ENCODE measurements around the gene IL31RA. TPM values are rescaled to one million over a fixed set of nuclear protein-coding genes. Genes with fewer than 3 reads are reported as not detected.

IL31RA gene
- total RNA-seq, 2 donors from 2014 or later: 1.1 to 6.6 TPM

DNA sequence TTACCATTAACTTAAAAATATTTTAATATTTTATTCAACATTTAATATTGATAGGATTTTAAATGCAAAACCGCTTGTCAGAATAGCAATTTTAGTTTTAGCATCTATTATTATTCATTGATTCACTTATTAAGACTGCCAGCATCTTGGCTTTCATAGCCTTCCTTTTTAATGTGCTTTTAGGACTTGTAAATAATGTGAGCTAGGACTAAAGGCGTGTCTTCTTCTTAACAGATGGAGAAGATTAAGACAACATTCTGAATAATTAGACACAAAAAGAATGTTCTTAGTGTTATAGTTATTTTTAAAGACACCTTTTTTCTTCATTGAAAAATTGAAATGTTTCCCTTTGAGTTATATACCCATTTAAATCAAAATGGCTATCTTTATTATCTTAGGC is 6.9 kb downstream of the IL31RA start:
- Histone ChIP-seq H3K9me3 (no peaks in the 10 kb centered on the region), H3K27me3 (replicated peaks; ENCODE audit: insufficient read depth) (no peaks in the 10 kb centered on the region), H3K4me1 (ENCODE audit: control insufficient read depth in 1 of 2, low read depth in 2 of 2) (peaks cover 0 to 8% of the 10 kb centered on the region in 2 donors), H3K4me3 (no peak overlapping the region), H3K36me3 (no peaks in the 10 kb centered on the region), H3K27ac (no peak overlapping the region)
- TF ChIP-seq, protein P1, sequence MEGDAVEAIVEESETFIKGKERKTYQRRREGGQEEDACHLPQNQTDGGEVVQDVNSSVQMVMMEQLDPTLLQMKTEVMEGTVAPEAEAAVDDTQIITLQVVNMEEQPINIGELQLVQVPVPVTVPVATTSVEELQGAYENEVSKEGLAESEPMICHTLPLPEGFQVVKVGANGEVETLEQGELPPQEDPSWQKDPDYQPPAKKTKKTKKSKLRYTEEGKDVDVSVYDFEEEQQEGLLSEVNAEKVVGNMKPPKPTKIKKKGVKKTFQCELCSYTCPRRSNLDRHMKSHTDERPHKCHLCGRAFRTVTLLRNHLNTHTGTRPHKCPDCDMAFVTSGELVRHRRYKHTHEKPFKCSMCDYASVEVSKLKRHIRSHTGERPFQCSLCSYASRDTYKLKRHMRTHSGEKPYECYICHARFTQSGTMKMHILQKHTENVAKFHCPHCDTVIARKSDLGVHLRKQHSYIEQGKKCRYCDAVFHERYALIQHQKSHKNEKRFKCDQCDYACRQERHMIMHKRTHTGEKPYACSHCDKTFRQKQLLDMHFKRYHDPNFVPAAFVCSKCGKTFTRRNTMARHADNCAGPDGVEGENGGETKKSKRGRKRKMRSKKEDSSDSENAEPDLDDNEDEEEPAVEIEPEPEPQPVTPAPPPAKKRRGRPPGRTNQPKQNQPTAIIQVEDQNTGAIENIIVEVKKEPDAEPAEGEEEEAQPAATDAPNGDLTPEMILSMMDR (IDR thresholded peaks at IDR 0.05): no peak
- ATAC-seq (ENCODE audit: insufficient number of reproducible peaks, low FRiP score, low read depth) (no peak), DNase-seq (ENCODE audit: low spot score) (no peak)

- no peaks in the 10 kb centered on the region for H3K27me3 ChIP-seq (replicated peaks; ENCODE audit: insufficient read depth)
- ATAC-seq (ENCODE audit: insufficient number of reproducible peaks, low FRiP score, low read depth): no peak
Measured at GRCh38 chr5:55860288-55860687, 9.1 kb downstream of the IL31RA start.

DNA sequence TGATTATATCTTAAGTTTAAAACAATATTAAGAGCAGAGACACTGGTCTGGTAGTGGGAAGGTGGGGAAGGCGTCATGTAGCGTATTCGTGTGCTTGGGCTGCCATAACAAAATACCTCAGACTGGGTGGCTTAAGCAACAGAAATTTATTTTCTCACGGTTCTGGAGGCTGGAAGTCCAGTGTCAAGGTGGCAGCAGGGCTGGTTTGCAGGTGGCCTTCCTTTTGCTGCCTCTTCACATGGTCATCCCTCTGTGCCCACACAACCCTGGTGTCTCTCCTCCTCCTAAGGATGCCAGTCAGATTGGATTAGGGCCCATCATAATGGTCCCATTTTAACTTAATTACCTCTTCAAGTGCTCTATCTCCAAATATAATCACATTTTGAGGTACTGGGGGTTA is 9.6 kb downstream of the IL31RA start:
- H3K4me1 ChIP-seq (ENCODE audit: control insufficient read depth in 1 of 2, low read depth in 2 of 2): no peaks in the 10 kb centered on the region
- H3K4me3 ChIP-seq: no peak overlapping the region
- no peaks in the 10 kb centered on the region for H3K36me3 ChIP-seq
- no peaks in the 10 kb centered on the region for H3K9me3 ChIP-seq
- no peak for ATAC-seq (ENCODE audit: insufficient number of reproducible peaks, low FRiP score, low read depth)
- no peak overlapping the region for H3K27ac ChIP-seq
- DNase-seq (ENCODE audit: low spot score): no peak
- TF ChIP-seq, protein P1 (IDR thresholded peaks at IDR 0.05): no peak
- H3K27me3 ChIP-seq (replicated peaks; ENCODE audit: insufficient read depth): no peaks in the 10 kb centered on the region

More at GRCh38 chr5:55860288-55860687, 9.1 kb downstream of the IL31RA start:
- H3K4me3 ChIP-seq: no peak overlapping the region
- no peak for DNase-seq (ENCODE audit: low spot score)
- H3K4me1 ChIP-seq (ENCODE audit: control insufficient read depth in 1 of 2, low read depth in 2 of 2): no peaks in the 10 kb centered on the region
- H3K9me3 ChIP-seq: no peaks in the 10 kb centered on the region
- TF ChIP-seq, protein P1 (IDR thresholded peaks at IDR 0.05): no peak
- no peaks in the 10 kb centered on the region for H3K36me3 ChIP-seq
- no peak overlapping the region for H3K27ac ChIP-seq

DNA sequence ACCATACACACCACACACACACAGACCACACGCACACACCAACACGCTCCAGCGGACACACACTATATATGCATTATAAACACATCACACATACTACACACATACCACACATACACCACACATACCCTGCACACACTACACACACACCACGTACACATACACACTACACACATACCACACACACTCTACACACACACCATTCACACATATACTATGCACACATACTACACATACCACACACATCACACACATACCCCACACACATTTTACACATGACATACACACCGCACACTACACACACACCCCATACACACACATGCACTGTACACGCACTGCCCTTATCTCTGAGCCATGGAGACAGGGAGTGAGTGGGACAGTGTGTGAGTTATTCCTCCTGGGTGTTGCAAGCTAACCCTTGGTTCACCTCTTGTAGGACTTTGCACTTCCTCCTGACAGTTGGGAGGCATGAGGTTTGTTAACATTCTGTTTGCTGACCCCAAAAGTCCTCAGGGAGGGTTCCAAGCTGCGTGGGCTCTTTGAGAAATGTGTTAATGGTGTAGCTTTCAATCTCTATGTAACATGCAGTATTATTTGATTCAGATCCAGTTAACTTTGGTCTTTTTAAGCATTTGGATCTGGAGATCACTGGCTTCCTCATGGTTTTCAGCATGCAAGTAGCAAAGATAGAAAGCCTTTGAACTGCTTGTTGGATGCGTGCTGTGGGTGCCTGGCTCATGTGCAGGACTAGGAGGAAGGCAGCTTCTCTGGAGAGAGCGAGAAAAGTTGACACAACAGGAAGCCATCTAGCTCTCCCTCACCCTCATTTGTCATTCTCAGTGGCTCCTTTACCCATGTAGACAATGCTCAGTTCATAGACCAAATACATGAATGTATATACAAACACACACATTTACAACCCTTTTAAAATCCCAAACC is 13.7 kb downstream of the IL31RA start:
- TF ChIP-seq, protein P1 (IDR thresholded peaks at IDR 0.05): no peak
- no peak for DNase-seq (ENCODE audit: low spot score)
- no peak for ATAC-seq (ENCODE audit: insufficient number of reproducible peaks, low FRiP score, low read depth)
- Histone ChIP-seq H3K4me3 (no peak overlapping the region), H3K4me1 (ENCODE audit: control insufficient read depth in 1 of 2, low read depth in 2 of 2) (peaks cover 5 to 8% of the 10 kb centered on the region in 2 donors), H3K36me3 (no peaks in the 10 kb centered on the region), H3K9me3 (no peaks in the 10 kb centered on the region), H3K27me3 (replicated peaks; ENCODE audit: insufficient read depth) (no peaks in the 10 kb centered on the region), H3K27ac (no peak overlapping the region)

GRCh38 chr5:55865831-55866230 is 14.7 kb downstream of the IL31RA start:
- Histone ChIP-seq H3K27ac (no peak overlapping the region), H3K9me3 (no peaks in the 10 kb centered on the region), H3K36me3 (no peaks in the 10 kb centered on the region), H3K4me3 (no peak overlapping the region), H3K4me1 (ENCODE audit: control insufficient read depth in 1 of 2, low read depth in 2 of 2) (peaks cover 5 to 8% of the 10 kb centered on the region in 2 donors), H3K27me3 (replicated peaks; ENCODE audit: insufficient read depth) (no peaks in the 10 kb centered on the region)
- no peak for ATAC-seq (ENCODE audit: insufficient number of reproducible peaks, low FRiP score, low read depth)
- TF ChIP-seq, protein P1 (IDR thresholded peaks at IDR 0.05): no peak
- DNase-seq (ENCODE audit: low spot score): no peak

Data from thoracic aorta (tissue), 2 donors.